Spleen (tissue), 7 donors: Measurements from ENCODE around the gene TRAPPC12.

ENCODE experiments used
- CTCF ChIP-seq, 11 experiments: fragments of 200-600 bp in 7 of 11; fragments of 450-650 bp in 4 of 11; sonication (generic) in 4 of 11; IDR thresholded peaks in 8 of 11; conservative IDR thresholded peaks in 3 of 11; 1 replicate in 7 of 11; 2 replicates in 4 of 11; pipeline versions ENCODE4 v1.4.0 to v1.8.0; 2016 to 2021; ENCODE audit warnings: antibody characterized with exemption in 11 of 11, inconsistent platforms in 4 of 11, mild to moderate bottlenecking in 1 of 11
- POLR2AphosphoS5 ChIP-seq, 3 donors: sonication (generic); formaldehyde crosslinking; IDR thresholded peaks; one replicate each; pipeline ENCODE4 v1.5.1; 2017; ENCODE audit warnings: antibody characterized with exemption in 3 of 3
- donor health status: DM: no; HTN: no; CAD: no; lungs with moderate emphysema.
- donor health status: DM: no; HTN: no; CAD: no.
- donor health status: DM: no; HTN: no; CAD: no.

GRCh38 chr2:3481011-3481400 is 101.5 kb downstream of the TRAPPC12 start:
- TF ChIP-seq CTCF (IDR thresholded peaks at IDR 0.05 in 8 of 11, conservative IDR thresholded peaks at IDR 0.05 in 3 of 11) = no peak
- TF ChIP-seq POLR2AphosphoS5 (IDR thresholded peaks at IDR 0.05) = no peak
